ENCODE results near the gene KRTAP4-16.
"Not testable (repeated sequence)": the region's sequence is repeated elsewhere in the genome, so short reads cannot be mapped to it uniquely, and the experiment has no call there.

KRTAP4-16 gene

GRCh38 chr17:41071606-41072360 lies 30.2 kb downstream of the KRTAP4-16 start:
- DNase-seq (ENCODE audit: insufficient read length, low spot score) = no peak
- no peak for FAIRE-seq

GRCh38 chr17:41069031-41069430 lies 33.0 kb downstream of the KRTAP4-16 start:
- DNase-seq (ENCODE audit: insufficient read length, low spot score) (no peak), FAIRE-seq (no peak)
- TF ChIP-seq CTCF (IDR thresholded peaks at IDR 0.05; ENCODE audit: insufficient read depth, missing control alignments) = no peak

More at GRCh38 chr17:41071606-41072360, 30.2 kb downstream of the KRTAP4-16 start:
- TF ChIP-seq CTCF (IDR thresholded peaks at IDR 0.05; ENCODE audit: insufficient read depth, missing control alignments) = no peak

- FAIRE-seq (no peak), DNase-seq (ENCODE audit: insufficient read length, low spot score) (no peak)
- TF ChIP-seq CTCF (IDR thresholded peaks at IDR 0.05; ENCODE audit: insufficient read depth, missing control alignments) = no peak
These were observed 34.7 kb downstream of the KRTAP4-16 start for GRCh38 chr17:41067281-41067680.

GRCh38 chr17:41065829-41066624 lies 36.0 kb downstream of the KRTAP4-16 start, which contains the start of gene KRTAP2-4:
KRTAP2-4 (minus strand) TSS chr17:41065879; CDS start chr17:41065845, 34 bp downstream.
- no peak for TF ChIP-seq CTCF (IDR thresholded peaks at IDR 0.05; ENCODE audit: insufficient read depth, missing control alignments)
- no peak for DNase-seq (ENCODE audit: insufficient read length, low spot score)
- FAIRE-seq = no peak

GRCh38 chr17:41065016-41065689 lies 36.9 kb downstream of the KRTAP4-16 start:
- FAIRE-seq = not testable (repeated sequence)

GRCh38 chr17:41064301-41064700 lies 37.7 kb downstream of the KRTAP4-16 start:
- DNase-seq (ENCODE audit: insufficient read length, low spot score) = no peak
- TF ChIP-seq CTCF (IDR thresholded peaks at IDR 0.05; ENCODE audit: insufficient read depth, missing control alignments) = no peak
- no peak for FAIRE-seq

More at GRCh38 chr17:41065016-41065689, 36.9 kb downstream of the KRTAP4-16 start:
- DNase-seq (ENCODE audit: insufficient read length, low spot score) = not testable (repeated sequence)

GRCh38 chr17:41063449-41063848 lies 38.6 kb downstream of the KRTAP4-16 start:
- DNase-seq (ENCODE audit: insufficient read length, low spot score) = no peak
- FAIRE-seq = no peak
- no peak for TF ChIP-seq CTCF (IDR thresholded peaks at IDR 0.05; ENCODE audit: insufficient read depth, missing control alignments)
